ENCODE results near the gene GALE.

- TF ChIP-seq CTCF (conservative IDR thresholded peaks at IDR 0.05; ENCODE audit: low read depth, low read length): no peak
- no peak for TF ChIP-seq EZH2 (IDR thresholded peaks at IDR 0.05; ENCODE audit: low read length, unreplicated experiment)
- no peak for TF ChIP-seq EZH2phosphoT487 (IDR thresholded peaks at IDR 0.05; ENCODE audit: borderline replicate concordance, low read length)
Measured at GRCh38 chr1:23776217-23776616, 24.3 kb downstream of the GALE start.
